Astrocyte (in vitro differentiated cells and primary cell): ENCODE results near the gene IRF9.

ENCODE experiments used
- EZH2 ChIP-seq: IDR thresholded peaks from 2 replicates; pipeline ENCODE4 v1.6.1; 2012; ENCODE audit warnings: mild to moderate bottlenecking, low read length, inconsistent platforms; ENCODE audit not compliant: insufficient read depth
- TF ChIP-seq, protein P1 (sequence below): IDR thresholded peaks from 2 replicates; pipeline ENCODE4 v1.5.1; 2011; ENCODE audit warnings: low read depth, mild to moderate bottlenecking, inconsistent platforms, low read length, moderate library complexity; ENCODE audit not compliant: insufficient read depth

GRCh38 chr14:24131549-24131966 is 29.5 kb upstream of the IRF9 start:
- TF ChIP-seq EZH2: no peak
- TF ChIP-seq, protein P1, sequence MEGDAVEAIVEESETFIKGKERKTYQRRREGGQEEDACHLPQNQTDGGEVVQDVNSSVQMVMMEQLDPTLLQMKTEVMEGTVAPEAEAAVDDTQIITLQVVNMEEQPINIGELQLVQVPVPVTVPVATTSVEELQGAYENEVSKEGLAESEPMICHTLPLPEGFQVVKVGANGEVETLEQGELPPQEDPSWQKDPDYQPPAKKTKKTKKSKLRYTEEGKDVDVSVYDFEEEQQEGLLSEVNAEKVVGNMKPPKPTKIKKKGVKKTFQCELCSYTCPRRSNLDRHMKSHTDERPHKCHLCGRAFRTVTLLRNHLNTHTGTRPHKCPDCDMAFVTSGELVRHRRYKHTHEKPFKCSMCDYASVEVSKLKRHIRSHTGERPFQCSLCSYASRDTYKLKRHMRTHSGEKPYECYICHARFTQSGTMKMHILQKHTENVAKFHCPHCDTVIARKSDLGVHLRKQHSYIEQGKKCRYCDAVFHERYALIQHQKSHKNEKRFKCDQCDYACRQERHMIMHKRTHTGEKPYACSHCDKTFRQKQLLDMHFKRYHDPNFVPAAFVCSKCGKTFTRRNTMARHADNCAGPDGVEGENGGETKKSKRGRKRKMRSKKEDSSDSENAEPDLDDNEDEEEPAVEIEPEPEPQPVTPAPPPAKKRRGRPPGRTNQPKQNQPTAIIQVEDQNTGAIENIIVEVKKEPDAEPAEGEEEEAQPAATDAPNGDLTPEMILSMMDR: no peak
